MM.1S (cell line): Measurements from ENCODE around the gene SLC13A4.

Source experiments
- DNase-seq: peaks from one replicate; pipeline ENCODE4 v3.0.0-alpha.2; 2015
- H2AFZ ChIP-seq: fragments of 300-600 bp; sonication (generic); 2 replicates; pipeline ENCODE4 v1.6.0; 2016; ENCODE audit warnings: antibody characterized with exemption, low read length
- H3F3A ChIP-seq: fragments of 300-600 bp; sonication (generic); 2 replicates; pipeline ENCODE4 v1.6.1; 2016; ENCODE audit warnings: mild to moderate bottlenecking, antibody characterized with exemption, low read length, moderate library complexity, mixed read lengths; ENCODE audit not compliant: insufficient read depth
- H3K27ac ChIP-seq: fragments of 300-600 bp; sonication (generic); 2 replicates; pipeline ENCODE4 v1.5.1; 2016; ENCODE audit warnings: mild to moderate bottlenecking, low read length
- H3K27me3 ChIP-seq: fragments of 300-600 bp; sonication (generic); replicated peaks from 2 replicates; pipeline ENCODE4 v1.6.0; 2016; ENCODE audit warnings: low read length; ENCODE audit not compliant: insufficient read depth
- H3K36me3 ChIP-seq: fragments of 300-600 bp; sonication (generic); replicated peaks from 2 replicates; pipeline ENCODE4 v1.6.1; 2016; ENCODE audit warnings: mild to moderate bottlenecking, low read length, mixed read lengths; ENCODE audit not compliant: insufficient read depth
- H3K4me1 ChIP-seq: fragments of 300-600 bp; sonication (generic); 2 replicates; pipeline ENCODE4 v1.6.1; 2016; ENCODE audit warnings: low read length, mixed read lengths
- H3K4me2 ChIP-seq: fragments of 300-600 bp; sonication (generic); 2 replicates; pipeline ENCODE4 v1.6.0; 2016; ENCODE audit warnings: low read depth, low read length
- H3K4me3 ChIP-seq: fragments of 300-600 bp; sonication (generic); 2 replicates; pipeline ENCODE4 v1.5.1; 2016; ENCODE audit warnings: low read length, mixed read lengths
- H3K79me2 ChIP-seq: fragments of 300-600 bp; sonication (generic); 2 replicates; pipeline ENCODE4 v1.6.1; 2016; ENCODE audit warnings: mixed run types, low read length, mixed read lengths
- H3K9ac ChIP-seq: fragments of 300-600 bp; sonication (generic); 2 replicates; pipeline ENCODE4 v1.6.1; 2016; ENCODE audit warnings: low read length, mixed read lengths
- H3K9me2 ChIP-seq: fragments of 300-600 bp; sonication (generic); replicated peaks from 2 replicates; pipeline ENCODE4 v1.6.1; 2016; ENCODE audit warnings: mild to moderate bottlenecking, low read length, mixed read lengths; ENCODE audit not compliant: insufficient read depth
- H3K9me3 ChIP-seq: fragments of 300-600 bp; sonication (generic); replicated peaks from 2 replicates; pipeline ENCODE4 v1.6.1; 2016; ENCODE audit warnings: mild to moderate bottlenecking, low read length, mixed read lengths; ENCODE audit not compliant: insufficient read depth
- H4K20me1 ChIP-seq: fragments of 300-600 bp; sonication (generic); 2 replicates; pipeline ENCODE4 v1.6.1; 2016; ENCODE audit warnings: mild to moderate bottlenecking, low read length, moderate library complexity, mixed read lengths; ENCODE audit not compliant: insufficient read depth
- EZH2 ChIP-seq: fragments of 300-600 bp; sonication (generic); optimal IDR thresholded peaks from 2 replicates; pipeline ENCODE3; 2017; ENCODE audit warnings: low read depth, mild to moderate bottlenecking, antibody characterized with exemption, low read length, mixed read lengths
- EZH2phosphoT487 ChIP-seq: fragments of 300-600 bp; sonication (generic); IDR thresholded peaks from 2 replicates; pipeline ENCODE4 v1.6.1; 2018; ENCODE audit warnings: antibody characterized with exemption, low read length
- TF ChIP-seq, protein P1 (sequence below): fragments of 300-600 bp; sonication (generic); IDR thresholded peaks from 2 replicates; pipeline ENCODE4 v1.5.1; 2016; ENCODE audit warnings: antibody characterized with exemption, low read length, mixed read lengths

SLC13A4 gene

DNA sequence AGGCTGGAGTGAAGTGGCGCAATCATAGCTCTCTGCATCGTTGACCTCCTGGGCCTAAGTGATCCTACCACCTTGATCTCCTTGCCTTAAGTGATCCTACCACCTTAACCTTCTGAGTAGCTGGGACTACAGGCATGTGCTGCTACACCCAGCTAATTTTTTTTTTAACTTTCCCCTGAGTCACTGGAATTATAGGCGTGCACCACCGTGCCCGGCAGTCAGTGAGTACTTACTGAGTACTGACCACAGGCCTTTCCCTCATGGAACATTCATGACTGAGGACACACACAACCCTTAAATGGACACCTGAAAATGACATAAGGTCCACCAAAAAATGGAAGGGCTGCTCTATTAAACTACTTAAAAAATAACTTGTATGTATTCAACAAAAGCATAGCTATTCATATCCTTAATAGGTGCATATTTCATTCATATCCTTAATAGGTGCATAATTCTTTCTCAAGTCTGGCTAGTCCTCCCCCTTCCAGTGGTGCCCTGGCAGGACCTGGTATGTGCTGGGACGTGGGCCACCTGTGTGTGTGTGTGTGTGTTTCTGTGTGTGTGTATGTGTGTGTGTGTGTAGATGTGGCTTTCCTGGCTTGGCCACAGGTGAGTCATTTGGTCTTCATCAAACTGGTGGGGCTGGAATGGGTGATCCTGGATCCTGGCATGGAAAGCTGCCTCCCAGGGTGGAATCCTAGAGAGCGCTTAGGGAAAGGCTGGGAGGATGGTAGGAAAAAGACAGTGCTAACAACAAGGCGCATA is 17.1 kb upstream of the SLC13A4 start:
- no peaks in the 10 kb centered on the region for H3F3A ChIP-seq
- no peaks in the 10 kb centered on the region for H3K9me2 ChIP-seq
- H3K9me3 ChIP-seq = no peaks in the 10 kb centered on the region
- H3K9ac ChIP-seq = no peak overlapping the region
- no peaks in the 10 kb centered on the region for H3K36me3 ChIP-seq
- TF ChIP-seq EZH2 = no peak
- TF ChIP-seq, protein P1, sequence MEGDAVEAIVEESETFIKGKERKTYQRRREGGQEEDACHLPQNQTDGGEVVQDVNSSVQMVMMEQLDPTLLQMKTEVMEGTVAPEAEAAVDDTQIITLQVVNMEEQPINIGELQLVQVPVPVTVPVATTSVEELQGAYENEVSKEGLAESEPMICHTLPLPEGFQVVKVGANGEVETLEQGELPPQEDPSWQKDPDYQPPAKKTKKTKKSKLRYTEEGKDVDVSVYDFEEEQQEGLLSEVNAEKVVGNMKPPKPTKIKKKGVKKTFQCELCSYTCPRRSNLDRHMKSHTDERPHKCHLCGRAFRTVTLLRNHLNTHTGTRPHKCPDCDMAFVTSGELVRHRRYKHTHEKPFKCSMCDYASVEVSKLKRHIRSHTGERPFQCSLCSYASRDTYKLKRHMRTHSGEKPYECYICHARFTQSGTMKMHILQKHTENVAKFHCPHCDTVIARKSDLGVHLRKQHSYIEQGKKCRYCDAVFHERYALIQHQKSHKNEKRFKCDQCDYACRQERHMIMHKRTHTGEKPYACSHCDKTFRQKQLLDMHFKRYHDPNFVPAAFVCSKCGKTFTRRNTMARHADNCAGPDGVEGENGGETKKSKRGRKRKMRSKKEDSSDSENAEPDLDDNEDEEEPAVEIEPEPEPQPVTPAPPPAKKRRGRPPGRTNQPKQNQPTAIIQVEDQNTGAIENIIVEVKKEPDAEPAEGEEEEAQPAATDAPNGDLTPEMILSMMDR = no peak
- TF ChIP-seq EZH2phosphoT487 = no peak
- H3K79me2 ChIP-seq = no peaks in the 10 kb centered on the region
- no peaks in the 10 kb centered on the region for H4K20me1 ChIP-seq
- no peaks in the 10 kb centered on the region for H3K4me1 ChIP-seq
- H3K4me2 ChIP-seq = no peak overlapping the region
- H3K4me3 ChIP-seq = no peak overlapping the region
- H3K27ac ChIP-seq = no peak overlapping the region
- no peak for DNase-seq
- H3K27me3 ChIP-seq = no peaks in the 10 kb centered on the region
- no peak overlapping the region for H2AFZ ChIP-seq

DNA sequence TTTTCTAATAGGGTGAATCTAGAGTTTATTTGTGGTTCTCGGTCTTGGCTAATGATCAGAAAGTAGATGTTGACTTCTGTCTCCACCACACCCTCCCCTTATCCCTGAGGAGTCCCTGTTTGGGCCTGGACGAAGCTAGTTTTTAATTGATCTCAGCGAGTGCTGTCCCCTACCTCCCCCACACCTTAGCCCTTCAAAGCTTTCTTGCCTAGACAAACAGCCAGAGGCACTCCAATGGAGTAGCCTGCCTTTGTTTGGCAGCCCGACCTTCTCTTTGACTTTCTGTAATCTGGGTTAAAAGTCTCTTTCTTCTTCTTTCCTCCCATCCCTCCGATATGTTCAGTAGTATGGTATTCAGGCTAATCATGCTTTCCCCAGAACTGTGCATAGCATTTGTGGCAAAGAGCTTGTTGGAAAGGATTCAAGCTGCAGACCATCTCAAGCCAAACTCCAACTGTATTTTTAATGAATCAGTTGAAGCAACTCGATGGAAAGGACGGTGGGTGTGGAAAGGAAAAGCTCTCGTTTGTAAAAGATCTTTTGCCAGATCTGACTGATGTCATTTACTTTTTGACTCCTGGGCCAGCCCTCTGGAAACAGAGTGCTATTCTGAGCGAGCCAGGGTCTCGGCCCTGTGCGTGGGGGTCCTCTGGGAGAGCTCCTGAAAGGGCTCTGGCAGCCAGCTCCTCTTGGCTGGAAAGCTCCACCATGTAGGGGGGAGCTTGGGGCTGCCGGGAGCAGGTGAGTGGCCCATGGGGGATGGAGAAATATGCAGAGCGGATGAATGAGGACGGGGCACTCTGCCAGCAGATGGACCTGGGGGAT is 16.1 kb upstream of the SLC13A4 start:
- H3K27ac ChIP-seq = no peak overlapping the region
- H4K20me1 ChIP-seq = no peaks in the 10 kb centered on the region
- no peaks in the 10 kb centered on the region for H3K79me2 ChIP-seq
- H3K36me3 ChIP-seq = no peaks in the 10 kb centered on the region
- no peaks in the 10 kb centered on the region for H3K27me3 ChIP-seq
- H3K4me3 ChIP-seq = no peak overlapping the region
- H3K4me2 ChIP-seq = no peak overlapping the region
- DNase-seq = no peak
- no peak overlapping the region for H3K9ac ChIP-seq
- no peaks in the 10 kb centered on the region for H3F3A ChIP-seq
- H3K9me3 ChIP-seq = no peaks in the 10 kb centered on the region
- TF ChIP-seq EZH2 (no peak), EZH2phosphoT487 (no peak)
- TF ChIP-seq, protein P1 = no peak
- H3K4me1 ChIP-seq = no peaks in the 10 kb centered on the region
- H2AFZ ChIP-seq = no peak overlapping the region
- no peaks in the 10 kb centered on the region for H3K9me2 ChIP-seq

DNA sequence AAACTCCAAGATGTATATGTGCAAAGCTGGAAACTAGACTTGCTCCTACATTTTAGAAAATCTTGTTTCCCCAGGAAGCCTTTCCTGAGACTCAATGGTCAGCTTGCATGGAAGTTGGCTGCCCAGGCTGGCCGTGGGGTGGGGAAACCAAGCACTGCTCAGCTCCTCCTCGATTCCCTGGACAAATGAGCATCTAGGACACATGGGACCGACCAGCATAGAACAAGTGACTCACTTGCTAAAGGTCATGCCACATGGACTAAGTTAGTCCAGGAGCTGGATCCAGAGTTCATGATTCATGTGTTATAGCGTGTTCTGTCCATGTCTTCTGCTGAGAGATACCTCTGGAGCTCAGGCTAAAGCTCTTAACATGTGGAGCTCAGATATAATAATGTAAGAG is 14.4 kb upstream of the SLC13A4 start:
- H3K9me3 ChIP-seq = no peaks in the 10 kb centered on the region
- H3K36me3 ChIP-seq = no peaks in the 10 kb centered on the region
- no peaks in the 10 kb centered on the region for H3K9me2 ChIP-seq
- TF ChIP-seq, protein P1 = no peak
- TF ChIP-seq EZH2phosphoT487 = no peak
- no peak for TF ChIP-seq EZH2
- no peaks in the 10 kb centered on the region for H3F3A ChIP-seq
- no peak overlapping the region for H3K27ac ChIP-seq
- H3K4me3 ChIP-seq = no peak overlapping the region
- no peak for DNase-seq
- no peaks in the 10 kb centered on the region for H4K20me1 ChIP-seq
- no peak overlapping the region for H2AFZ ChIP-seq
- H3K79me2 ChIP-seq = no peaks in the 10 kb centered on the region
- no peaks in the 10 kb centered on the region for H3K4me1 ChIP-seq
- no peak overlapping the region for H3K4me2 ChIP-seq
- no peak overlapping the region for H3K9ac ChIP-seq
- no peaks in the 10 kb centered on the region for H3K27me3 ChIP-seq
